Progenitor cell of endocrine pancreas (in vitro differentiated cells): ENCODE measurements around the gene NUP93. TPM values are rescaled to one million over a fixed set of nuclear protein-coding genes. Genes with fewer than 3 reads are reported as not detected.

Source experiments
- DNase-seq: peaks from one replicate; pipeline ENCODE4 v3.0.0; 2021; ENCODE audit warnings: low spot score; ENCODE audit not compliant: unreplicated experiment
- H3K27ac Mint-ChIP-seq: 2 replicates; pipeline ENCODE4 v1.8.0; 2021; ENCODE audit warnings: mild to moderate bottlenecking, moderate library complexity, mixed read lengths
- H3K27me3 Mint-ChIP-seq: 2 replicates; pipeline ENCODE4 v1.8.0; 2021; ENCODE audit warnings: mixed read lengths
- H3K36me3 Mint-ChIP-seq: 2 replicates; pipeline ENCODE4 v1.8.0; 2022; ENCODE audit warnings: mixed read lengths; ENCODE audit not compliant: insufficient read depth
- H3K4me1 Mint-ChIP-seq: 2 replicates; pipeline ENCODE4 v1.8.0; 2021; ENCODE audit warnings: low read depth, mixed read lengths
- H3K4me3 Mint-ChIP-seq: 2 replicates; pipeline ENCODE4 v1.8.0; 2021; ENCODE audit warnings: low read depth, mild to moderate bottlenecking, moderate library complexity, mixed read lengths
- H3K9me3 Mint-ChIP-seq: 2 replicates; pipeline ENCODE4 v1.8.0; 2021; ENCODE audit warnings: low read depth, mixed read lengths
- CTCF ChIP-seq: fragments of 200-600 bp; sonication (generic); IDR thresholded peaks from one replicate; pipeline ENCODE4 v1.5.0; 2021; ENCODE audit warnings: antibody characterized with exemption, mild to moderate bottlenecking; ENCODE audit not compliant: unreplicated experiment
- total RNA-seq: library from RNA; stranded (reverse); gene quantifications from 2 replicates; pipeline ENCODE4 v1.2.1, GENCODE V29; 2021

Gene NUP93
- total RNA-seq, 1 donor from 2014 or later = 74.4 TPM

DNA sequence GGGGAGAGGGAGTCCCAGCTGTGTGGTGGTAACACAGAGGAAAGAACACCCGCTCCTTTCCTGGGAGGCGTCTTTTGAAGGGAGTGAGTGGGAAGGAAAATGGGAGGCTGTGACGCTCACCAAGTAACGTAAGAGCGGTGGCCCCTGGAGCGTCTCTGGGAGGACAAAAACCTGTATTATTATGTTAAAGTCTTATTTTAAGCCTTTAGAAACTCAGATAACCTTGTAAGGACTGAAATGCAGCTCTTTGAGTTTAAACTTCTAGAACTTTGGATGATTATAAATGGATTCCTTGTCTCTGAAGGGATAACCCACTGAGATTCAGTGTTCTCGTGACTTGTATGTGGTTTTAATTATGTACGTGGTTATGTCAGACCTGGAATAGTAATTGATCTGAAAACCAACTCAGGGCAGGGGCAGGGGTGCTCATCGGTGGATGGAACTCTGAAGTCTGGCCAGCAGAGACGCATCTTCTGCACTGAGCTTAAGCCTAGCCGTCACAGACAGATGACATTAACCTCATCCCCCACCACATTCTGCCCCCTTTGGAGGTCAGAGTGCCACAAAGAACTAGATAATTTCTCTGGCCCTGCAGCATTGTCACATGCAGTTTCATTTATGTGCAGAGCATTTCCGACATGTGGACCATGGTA lies 93.3 kb downstream of the NUP93 start:
- H3K36me3 Mint-ChIP-seq = peaks cover 15% of the 10 kb centered on the region
- H3K4me3 Mint-ChIP-seq = no peak overlapping the region
- H3K27ac Mint-ChIP-seq = no peak overlapping the region
- no peaks in the 10 kb centered on the region for H3K27me3 Mint-ChIP-seq
- no peaks in the 10 kb centered on the region for H3K4me1 Mint-ChIP-seq
- no peaks in the 10 kb centered on the region for H3K9me3 Mint-ChIP-seq
- DNase-seq = no peak
- no peak for TF ChIP-seq CTCF

DNA sequence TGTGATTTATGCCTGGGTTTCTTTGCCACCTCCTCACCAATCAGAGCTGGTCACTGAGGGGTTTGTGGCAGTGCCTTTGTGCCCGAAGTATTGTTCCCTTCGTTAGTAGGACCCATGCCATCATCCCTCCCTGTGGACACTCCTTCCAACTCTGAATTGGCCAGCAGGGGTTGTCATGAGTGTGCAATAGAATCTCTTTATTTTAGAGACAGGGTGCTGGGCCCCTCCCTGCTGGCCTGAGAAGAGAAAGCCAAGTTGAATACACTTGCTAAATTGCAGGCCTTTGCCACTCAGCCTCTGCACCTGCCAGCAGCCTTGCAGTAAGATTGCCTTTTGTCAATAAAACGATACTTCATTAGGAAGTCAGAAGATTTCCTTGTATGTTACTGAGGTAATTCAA lies 94.4 kb downstream of the NUP93 start:
- no peaks in the 10 kb centered on the region for H3K4me1 Mint-ChIP-seq
- H3K4me3 Mint-ChIP-seq = no peak overlapping the region
- DNase-seq = no peak
- no peaks in the 10 kb centered on the region for H3K27me3 Mint-ChIP-seq
- peaks cover 16% of the 10 kb centered on the region for H3K36me3 Mint-ChIP-seq
- H3K9me3 Mint-ChIP-seq = no peaks in the 10 kb centered on the region
- peak overlapping the region; percentile 18 for H3K27ac Mint-ChIP-seq
- peak; percentile 11 for TF ChIP-seq CTCF

DNA sequence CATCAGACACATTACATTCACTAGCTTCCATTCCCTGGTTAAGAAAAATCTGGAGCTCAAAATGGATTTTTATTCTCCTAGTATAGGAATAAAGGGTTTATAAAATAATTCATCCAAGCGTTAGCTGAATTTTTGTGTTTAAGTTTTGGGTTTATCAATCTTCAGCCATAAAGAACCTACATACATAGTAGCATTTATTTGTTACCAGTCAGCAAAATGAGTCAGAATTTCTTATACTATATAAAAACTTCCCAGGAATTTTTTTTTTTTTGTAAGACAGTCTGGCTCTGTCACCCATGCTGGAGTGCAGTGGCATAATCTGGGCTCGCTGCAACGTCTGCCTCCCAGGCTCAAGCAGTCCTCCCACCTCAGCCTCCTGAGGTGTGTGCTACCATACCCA lies 94.9 kb downstream of the NUP93 start:
- no peak overlapping the region for H3K4me3 Mint-ChIP-seq
- no peaks in the 10 kb centered on the region for H3K9me3 Mint-ChIP-seq
- no peak for TF ChIP-seq CTCF
- H3K4me1 Mint-ChIP-seq = no peaks in the 10 kb centered on the region
- peaks cover 14% of the 10 kb centered on the region for H3K36me3 Mint-ChIP-seq
- H3K27ac Mint-ChIP-seq = no peak overlapping the region
- DNase-seq = no peak
- no peaks in the 10 kb centered on the region for H3K27me3 Mint-ChIP-seq

GRCh38 chr16:56825826-56826225 lies 95.9 kb downstream of the NUP93 start:
- DNase-seq = no peak
- Mint-ChIP-seq H3K4me3 (no peak overlapping the region), H3K36me3 (peaks cover 13% of the 10 kb centered on the region), H3K27me3 (no peaks in the 10 kb centered on the region), H3K4me1 (no peaks in the 10 kb centered on the region), H3K27ac (no peak overlapping the region), H3K9me3 (no peaks in the 10 kb centered on the region)
- TF ChIP-seq CTCF = no peak

DNA sequence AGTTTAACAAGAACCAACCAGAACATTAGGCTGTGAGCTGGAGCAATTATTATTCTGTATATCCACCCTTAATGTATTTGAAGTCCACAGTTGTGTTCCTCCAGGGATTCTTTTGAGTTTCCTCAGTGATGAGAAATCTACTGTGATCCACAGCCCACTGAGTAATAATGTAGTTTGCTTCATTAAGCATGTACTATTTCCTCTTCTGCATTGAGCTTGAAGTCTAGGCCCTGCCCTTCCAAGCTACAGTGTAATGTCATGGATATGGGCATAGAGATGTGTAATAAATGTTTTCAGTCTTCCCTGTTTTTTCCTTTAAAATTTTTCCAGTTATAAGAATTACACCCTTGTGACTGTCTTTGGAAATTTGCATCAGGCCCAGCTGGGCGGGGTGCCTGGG lies 98.7 kb downstream of the NUP93 start:
- TF ChIP-seq CTCF = no peak
- no peaks in the 10 kb centered on the region for H3K27me3 Mint-ChIP-seq
- H3K4me3 Mint-ChIP-seq = no peak overlapping the region
- H3K27ac Mint-ChIP-seq = no peak overlapping the region
- no peak for DNase-seq
- no peaks in the 10 kb centered on the region for H3K9me3 Mint-ChIP-seq
- peaks cover 15% of the 10 kb centered on the region for H3K36me3 Mint-ChIP-seq
- no peaks in the 10 kb centered on the region for H3K4me1 Mint-ChIP-seq
